PC-9 (cell line): ENCODE data around the gene HES5.

Source experiments
- CTCF ChIP-seq: fragments of 200-600 bp; sonication (generic); conservative IDR thresholded peaks from 2 replicates; pipeline ENCODE4 v1.6.1; 2017; ENCODE audit warnings: mixed run types, antibody characterized with exemption, mild to moderate bottlenecking, moderate library complexity
- EZH2 ChIP-seq: fragments of 200-600 bp; sonication (generic); IDR thresholded peaks from 2 replicates; pipeline ENCODE4 v1.8.0; 2017; ENCODE audit warnings: antibody characterized with exemption, low read depth

GRCh38 chr1:2515763-2516080 is 14.3 kb downstream of the HES5 start:
- TF ChIP-seq CTCF = no peak
- no peak for TF ChIP-seq EZH2
